BJ (cell line): ENCODE data around the gene GLRX3. TPM values are rescaled to one million over a fixed set of nuclear protein-coding genes. Genes with fewer than 3 reads are reported as not detected.

Experiments
- CTCF ChIA-PET: fragments of 350-600 bp; formaldehyde crosslinking; extraction: SDS; loops from one replicate; lab custom pipeline; 2021; ENCODE audit warnings: antibody characterized with exemption, inconsistent platforms; lab: Yijun Ruan, JAX
- POLR2A ChIA-PET: fragments of 300-600 bp; sonication (Branson Sonifier 250); formaldehyde crosslinking; extraction: SDS; loops from one replicate; lab custom pipeline; 2021; ENCODE audit warnings: antibody characterized with exemption; lab: Charles Lee
- DNase-seq: peaks from one replicate; pipeline ENCODE4 v3.0.0-alpha.2; 2011; ENCODE audit warnings: low read depth
- H3K27me3 ChIP-seq: 2 replicates; pipeline ENCODE4 v1.6.0; 2011; ENCODE audit warnings: low read length; ENCODE audit not compliant: control insufficient read depth, insufficient read depth
- H3K36me3 ChIP-seq: 2 replicates; pipeline ENCODE4 v1.5.1; 2011; ENCODE audit warnings: low read length; ENCODE audit not compliant: control insufficient read depth, insufficient read depth
- H3K4me3 ChIP-seq: 2 replicates; pipeline ENCODE4 v1.5.1; 2011; ENCODE audit warnings: low read depth, mild to moderate bottlenecking, control low read depth, low read length
- polyA plus RNA-seq: library from polyadenylated mRNA; depleted of rRNA; stranded (reverse); fragments of >200 nt; gene quantifications from 2 replicates; pipeline ENCODE4 v1.2.3, GENCODE V29; 2011
- TF ChIP-seq, protein P1 (sequence below): IDR thresholded peaks from 2 replicates; pipeline ENCODE4 v1.5.1; 2011; ENCODE audit warnings: low read depth, mild to moderate bottlenecking, control low read depth, inconsistent platforms, low read length, moderate library complexity; ENCODE audit not compliant: insufficient read depth

GLRX3 gene
- polyA plus RNA-seq, 1 experiment: 51.3 TPM

DNA sequence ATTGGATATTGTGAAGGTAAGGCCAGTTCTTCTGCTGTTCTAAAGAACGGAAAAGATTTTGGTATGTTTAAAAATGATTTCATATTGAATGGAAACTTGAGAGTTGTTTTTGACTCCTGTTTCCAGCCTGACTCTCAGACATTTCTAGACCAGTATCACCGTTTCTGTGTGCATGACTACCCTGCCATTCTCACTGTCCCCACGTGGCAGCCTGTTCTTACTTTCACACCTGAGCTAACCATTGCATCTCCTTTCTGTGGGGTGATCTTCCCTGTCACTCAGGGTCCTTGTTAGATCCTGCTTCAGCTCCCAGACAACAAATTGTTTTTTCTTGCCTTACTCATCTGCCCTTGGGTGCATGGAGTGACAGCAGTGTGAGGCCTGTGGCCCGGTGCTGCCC, 38.9 kb downstream of the GLRX3 start:
- TF ChIP-seq, protein P1, sequence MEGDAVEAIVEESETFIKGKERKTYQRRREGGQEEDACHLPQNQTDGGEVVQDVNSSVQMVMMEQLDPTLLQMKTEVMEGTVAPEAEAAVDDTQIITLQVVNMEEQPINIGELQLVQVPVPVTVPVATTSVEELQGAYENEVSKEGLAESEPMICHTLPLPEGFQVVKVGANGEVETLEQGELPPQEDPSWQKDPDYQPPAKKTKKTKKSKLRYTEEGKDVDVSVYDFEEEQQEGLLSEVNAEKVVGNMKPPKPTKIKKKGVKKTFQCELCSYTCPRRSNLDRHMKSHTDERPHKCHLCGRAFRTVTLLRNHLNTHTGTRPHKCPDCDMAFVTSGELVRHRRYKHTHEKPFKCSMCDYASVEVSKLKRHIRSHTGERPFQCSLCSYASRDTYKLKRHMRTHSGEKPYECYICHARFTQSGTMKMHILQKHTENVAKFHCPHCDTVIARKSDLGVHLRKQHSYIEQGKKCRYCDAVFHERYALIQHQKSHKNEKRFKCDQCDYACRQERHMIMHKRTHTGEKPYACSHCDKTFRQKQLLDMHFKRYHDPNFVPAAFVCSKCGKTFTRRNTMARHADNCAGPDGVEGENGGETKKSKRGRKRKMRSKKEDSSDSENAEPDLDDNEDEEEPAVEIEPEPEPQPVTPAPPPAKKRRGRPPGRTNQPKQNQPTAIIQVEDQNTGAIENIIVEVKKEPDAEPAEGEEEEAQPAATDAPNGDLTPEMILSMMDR: no peak
- H3K27me3 ChIP-seq: no peaks in the 10 kb centered on the region
- no peak for DNase-seq
- peaks cover 7% of the 10 kb centered on the region for H3K36me3 ChIP-seq
- no peak overlapping the region for H3K4me3 ChIP-seq
- POLR2A ChIA-PET: no interaction called here
- CTCF ChIA-PET: interaction anchor here (1.3 kb wide), 1 partner anchor 65 kb away, joined by 4 read pairs; the partner anchor contains the start of gene C10orf143

DNA sequence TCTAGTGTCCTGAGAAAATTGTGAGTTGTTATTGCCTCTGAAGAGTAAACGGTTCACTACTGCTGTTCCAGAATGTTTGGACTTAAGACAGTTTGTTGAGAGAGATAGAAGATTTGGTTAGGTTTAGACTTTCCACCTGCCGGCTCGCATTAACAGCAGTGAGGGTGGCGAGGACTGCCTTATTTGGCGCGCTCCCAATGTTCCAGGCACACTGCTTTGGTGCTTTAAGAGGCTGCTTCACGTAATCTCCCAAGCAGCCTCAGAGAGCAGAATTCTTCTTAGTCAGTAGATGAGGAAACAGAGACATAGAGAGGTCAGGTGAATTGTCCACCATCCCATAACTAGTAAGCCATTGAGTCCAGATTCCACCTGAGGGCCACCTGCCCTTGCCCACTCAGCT, 41.1 kb downstream of the GLRX3 start:
- Histone ChIP-seq H3K36me3 (peaks cover 11% of the 10 kb centered on the region), H3K4me3 (no peak overlapping the region), H3K27me3 (no peaks in the 10 kb centered on the region)
- DNase-seq: no peak
- ChIA-PET CTCF (interaction anchor here (0.6 to 3.3 kb wide), 4 partner anchors 11 to 240 kb away, joined by 3 to 21 read pairs (median 4); no protein-coding TSS in a partner anchor), POLR2A (no interaction called here)
- TF ChIP-seq, protein P1: no peak

DNA sequence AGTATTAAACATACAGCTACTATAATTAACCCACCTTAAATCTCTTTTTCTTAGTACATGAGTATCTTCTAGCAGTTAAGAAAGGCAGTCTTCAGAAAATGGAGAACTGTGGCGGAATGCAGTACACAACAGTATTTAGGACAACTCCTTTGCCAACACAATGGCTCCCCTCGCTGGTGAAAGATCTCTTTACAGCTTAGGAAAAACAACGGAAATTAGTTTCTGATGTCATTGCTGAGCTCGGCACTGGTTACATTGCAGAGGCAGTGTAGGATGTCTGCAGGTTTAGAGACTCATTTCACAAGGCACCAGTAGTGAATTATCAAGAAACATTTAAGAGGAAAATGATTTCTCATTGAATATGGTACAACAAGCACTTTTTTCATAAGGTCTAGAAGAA, 43.4 kb downstream of the GLRX3 start:
- peak; percentile 9 for DNase-seq
- ChIA-PET CTCF (interaction anchor here (0.6 to 4.8 kb wide), 8 partner anchors 10 to 1388 kb away, joined by 3 to 27 read pairs (median 4); no protein-coding TSS in a partner anchor), POLR2A (no interaction called here)
- H3K4me3 ChIP-seq: no peak overlapping the region
- TF ChIP-seq, protein P1: peak; percentile 53
- peaks cover 15% of the 10 kb centered on the region for H3K36me3 ChIP-seq
- H3K27me3 ChIP-seq: no peaks in the 10 kb centered on the region

DNA sequence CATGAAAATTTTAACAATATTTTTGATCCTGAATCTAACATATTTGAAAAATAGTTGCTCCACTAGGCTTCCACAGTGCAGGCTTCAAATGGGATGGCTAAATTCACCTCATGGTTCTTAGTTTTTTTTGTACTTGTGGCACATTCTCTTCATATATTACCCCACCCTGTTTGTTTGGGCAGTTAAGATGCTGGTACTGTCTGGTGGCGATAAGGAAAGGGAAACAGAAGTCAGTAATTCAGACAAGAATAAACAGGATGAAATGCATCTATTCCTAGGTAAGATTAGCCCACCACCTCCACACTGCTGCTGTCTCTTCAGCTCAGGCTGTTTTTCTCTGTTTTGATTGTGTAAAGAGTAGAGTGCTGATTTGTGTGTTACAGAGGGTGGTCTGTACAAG, 44.2 kb downstream of the GLRX3 start:
- H3K36me3 ChIP-seq: peaks cover 16% of the 10 kb centered on the region
- POLR2A ChIA-PET: no interaction called here
- TF ChIP-seq, protein P1: no peak
- no peak for DNase-seq
- H3K27me3 ChIP-seq: no peaks in the 10 kb centered on the region
- CTCF ChIA-PET: interaction anchor here (1.5 to 4.8 kb wide), 2 partner anchors 10 to 52 kb away, joined by 4 to 27 read pairs; no protein-coding TSS in a partner anchor
- no peak overlapping the region for H3K4me3 ChIP-seq

DNA sequence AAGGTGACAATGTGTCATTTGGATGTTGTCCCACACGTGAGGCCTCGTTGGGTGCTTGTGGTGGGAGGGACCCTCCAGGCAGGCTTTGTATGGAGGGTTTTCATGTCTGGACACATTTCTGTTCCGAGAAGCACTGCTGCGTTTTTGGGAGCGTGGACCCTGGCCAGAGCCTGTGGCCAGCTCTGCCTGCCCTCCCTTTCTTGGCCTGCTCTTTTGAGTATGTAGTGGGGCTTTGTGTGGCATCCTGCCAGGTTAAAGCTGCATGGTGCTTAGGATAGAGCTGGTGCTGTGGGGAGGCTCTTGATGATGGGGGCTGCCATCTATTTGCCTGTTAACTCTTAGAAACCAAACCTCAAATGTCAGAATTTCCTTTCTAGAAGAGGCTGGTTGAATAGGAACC, 45.7 kb downstream of the GLRX3 start:
- DNase-seq: no peak
- TF ChIP-seq, protein P1: no peak
- POLR2A ChIA-PET: no interaction called here
- CTCF ChIA-PET: interaction anchor here (0.6 to 4.8 kb wide), 3 partner anchors 8 to 1727 kb away, joined by 3 to 27 read pairs (median 3); no protein-coding TSS in a partner anchor
- Histone ChIP-seq H3K27me3 (no peaks in the 10 kb centered on the region), H3K4me3 (no peak overlapping the region), H3K36me3 (peaks cover 16% of the 10 kb centered on the region)
